Measurements from ENCODE around the gene RPS6KA3. TPM values are rescaled to one million over a fixed set of nuclear protein-coding genes. Genes with fewer than 3 reads are reported as not detected.
"Not testable (repeated sequence)": the region's sequence is repeated elsewhere in the genome, so short reads cannot be mapped to it uniquely, and the experiment has no call there.

RPS6KA3 gene
- total RNA-seq, 1 donor from 2014 or later: 34.8 TPM

DNA sequence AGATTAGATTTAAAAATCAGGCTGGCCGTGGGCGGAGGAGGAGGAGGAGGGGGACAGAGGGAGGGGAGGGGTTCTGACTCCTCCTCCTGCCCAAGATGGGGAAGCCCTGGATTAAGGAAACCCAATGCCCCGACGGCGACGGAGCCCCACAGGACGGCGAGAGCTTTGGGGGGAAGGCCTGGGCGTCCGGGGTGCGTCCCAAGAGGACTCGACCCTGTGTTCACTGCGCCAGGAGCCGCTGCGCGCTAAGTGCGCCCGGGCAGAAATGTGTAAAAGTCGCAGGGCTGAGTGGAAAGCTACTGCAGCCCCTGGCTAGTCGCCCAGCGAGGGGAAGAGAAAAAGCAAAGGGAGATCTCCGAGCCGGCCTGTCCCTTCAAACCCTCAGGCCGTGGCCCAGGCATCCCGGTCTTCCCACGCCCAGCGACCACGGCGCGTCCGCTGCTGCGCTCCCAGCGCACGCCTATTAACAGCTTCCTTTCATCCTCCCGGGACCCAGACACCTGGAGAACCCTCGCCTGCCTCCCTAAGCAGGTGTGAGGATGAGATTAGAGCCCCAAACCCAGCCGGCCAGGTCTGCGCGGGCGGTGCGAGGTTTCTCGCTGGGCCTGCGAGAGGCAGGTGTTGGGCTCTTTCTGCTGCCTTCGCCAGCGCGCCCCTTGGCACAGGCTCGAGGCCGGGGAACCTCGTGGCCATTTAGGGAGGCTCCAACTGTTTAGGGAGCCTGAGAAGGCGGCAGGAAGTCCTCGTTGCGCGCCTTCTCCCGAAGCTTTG, 1.4 kb upstream of the RPS6KA3 start:
- ATAC-seq: peak; percentile 55
- peak; percentile 80 for DNase-seq (ENCODE audit: missing footprints)
- intact Hi-C loops (cut with DNase I): loop anchor here (5.0 kb wide), 2 partner anchors 51 to 126 kb away; partner anchors contain the start of gene EIF1AX

DNA sequence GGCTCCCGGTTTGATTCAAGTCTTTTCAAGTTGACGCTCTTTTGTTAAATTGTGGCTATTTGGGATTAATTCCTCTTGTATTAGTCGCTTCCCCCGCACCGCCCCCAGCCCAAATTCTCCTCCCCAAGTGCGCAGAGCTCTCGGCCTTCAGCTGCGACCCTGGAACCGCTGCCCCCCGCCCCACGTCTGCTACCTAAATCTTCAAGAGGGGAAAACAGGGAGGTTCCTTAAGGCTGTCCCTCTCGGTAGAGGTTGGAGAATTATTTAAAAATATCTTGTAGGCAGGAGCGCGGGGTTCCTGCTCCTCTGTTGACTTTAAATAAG, 860 bp upstream of the RPS6KA3 start:
- DNase-seq (ENCODE audit: missing footprints): peak; percentile 59
- intact Hi-C loops (cut with DNase I): loop anchor here (5.0 kb wide), 2 partner anchors 50 to 125 kb away; partner anchors contain the start of gene EIF1AX
- no peak for ATAC-seq

DNA sequence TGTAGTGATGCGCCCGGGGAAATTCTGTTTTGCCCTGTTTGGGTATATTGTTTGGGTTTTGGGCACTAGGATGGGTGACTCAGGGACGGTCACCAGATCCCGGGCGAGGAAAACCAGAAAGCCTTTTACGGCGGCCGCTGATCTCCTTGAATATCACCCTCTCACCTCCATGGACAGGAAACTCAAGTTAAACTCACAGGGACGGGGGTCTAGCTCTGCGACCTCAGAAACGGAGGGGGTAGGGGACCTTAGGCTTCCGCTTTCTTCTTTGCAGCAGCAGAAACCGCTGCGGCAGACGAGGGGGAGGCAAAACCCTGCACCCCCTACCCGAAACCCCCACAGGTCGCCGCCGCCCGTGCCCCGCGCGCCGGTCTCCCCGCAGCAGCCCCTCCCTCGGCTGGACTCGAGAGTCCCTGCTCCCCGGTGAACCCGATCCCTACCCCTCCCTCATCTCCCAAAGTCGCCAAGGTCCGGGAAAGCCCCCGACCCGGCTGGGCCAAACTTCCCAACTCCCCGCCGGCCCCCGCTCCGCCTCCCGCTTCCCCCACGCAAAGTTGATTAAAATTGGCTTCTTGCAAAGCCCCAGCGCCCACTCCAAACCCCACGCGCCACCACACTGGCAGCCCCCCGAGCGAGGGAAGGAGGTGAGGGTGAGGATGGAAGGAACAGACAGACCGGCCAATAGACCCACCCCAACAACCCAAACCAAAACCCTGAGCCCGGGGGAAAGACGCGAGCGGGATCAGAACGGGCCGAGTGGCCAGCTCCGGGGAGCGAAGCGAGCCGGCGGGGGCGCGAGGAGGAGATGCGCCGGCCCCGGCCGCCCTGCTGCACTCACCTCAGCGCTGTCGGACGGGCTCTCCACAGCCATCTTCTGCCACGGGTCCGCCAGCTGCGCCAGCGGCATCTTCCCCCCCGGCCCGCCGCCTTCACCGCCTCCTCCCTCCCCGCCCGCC, 705 bp downstream of the RPS6KA3 start:
- DNase-seq (ENCODE audit: missing footprints): peak; percentile 51
- intact Hi-C loops (cut with DNase I): loop anchor here (2.0 to 5.0 kb wide), 3 partner anchors 49 to 124 kb away; partner anchors contain the start of gene EIF1AX
- no peak for ATAC-seq

DNA sequence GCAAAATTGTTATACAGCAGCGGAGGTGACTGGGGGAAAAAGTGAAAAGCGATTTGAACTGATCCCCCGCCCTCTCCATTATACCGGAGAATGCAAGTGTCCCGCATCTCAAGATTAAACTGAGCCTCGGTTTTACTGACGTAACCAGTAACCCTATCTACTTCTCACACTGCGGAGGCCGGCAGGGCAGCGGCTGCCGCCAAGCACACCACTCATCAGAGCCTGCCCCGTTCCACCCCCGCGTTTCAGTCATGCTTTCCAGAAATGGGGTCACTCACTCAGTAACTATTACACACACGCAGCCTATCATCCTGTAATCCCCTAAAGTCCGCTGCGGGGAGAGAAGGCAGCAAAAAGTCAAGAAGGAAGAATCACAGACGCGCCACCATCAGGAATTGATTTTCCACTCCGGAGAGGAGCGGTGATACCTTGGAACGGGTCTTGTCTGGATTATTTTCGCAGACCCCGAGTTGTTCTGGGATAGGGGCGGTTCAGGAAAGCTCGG, 1.4 kb downstream of the RPS6KA3 start:
- peak; percentile 49 for ATAC-seq
- intact Hi-C loops (cut with DNase I): loop anchor here (2.0 to 5.0 kb wide), 3 partner anchors 48 to 123 kb away; partner anchors contain the start of gene EIF1AX

DNA sequence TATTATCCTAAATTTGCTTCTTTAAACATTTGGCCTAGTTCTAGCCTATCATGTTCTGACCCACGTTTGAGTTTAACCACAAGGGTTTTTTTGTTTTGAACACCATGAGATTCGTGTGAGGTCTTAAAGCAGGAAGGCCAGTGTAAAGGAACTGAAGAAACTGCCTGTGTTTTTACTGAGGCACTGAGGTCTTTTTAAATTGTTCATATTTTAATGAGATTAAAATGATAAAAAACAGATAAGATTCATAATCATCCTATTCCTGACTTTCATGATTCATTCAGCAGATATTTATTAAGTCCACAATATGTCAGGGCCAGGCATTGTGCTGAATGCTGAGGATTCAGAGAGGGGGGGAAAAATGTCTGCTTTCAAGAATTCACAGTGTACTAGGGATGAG, 3.2 kb downstream of the RPS6KA3 start:
- DNase-seq (ENCODE audit: missing footprints): no peak
- intact Hi-C loops (cut with DNase I): no loop called here
- ATAC-seq: no peak

More for the DNA sequence above, 1.4 kb downstream of the RPS6KA3 start:
- peak; percentile 76 for DNase-seq (ENCODE audit: missing footprints)

DNA sequence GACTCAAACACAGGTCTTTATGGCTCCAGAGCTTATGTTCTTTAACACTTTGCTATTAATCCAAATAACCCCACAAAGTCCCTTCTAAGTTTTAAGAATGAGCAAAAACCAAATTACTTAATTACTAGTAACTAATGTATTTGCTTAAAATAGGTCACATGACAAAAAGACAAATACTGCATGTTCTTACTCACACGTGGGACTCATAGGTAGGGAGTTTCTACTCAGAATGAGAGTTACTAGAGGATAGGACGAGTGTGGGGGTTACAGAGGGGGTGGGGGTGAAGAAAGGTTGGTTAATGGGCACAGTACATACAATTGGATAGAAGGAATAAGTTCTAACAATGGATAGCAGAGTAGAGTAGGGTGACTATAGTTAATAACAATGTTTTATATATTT, 5.8 kb downstream of the RPS6KA3 start:
- intact Hi-C loops (cut with DNase I): no loop called here
- ATAC-seq (no peak), DNase-seq (ENCODE audit: missing footprints) (no peak)

DNA sequence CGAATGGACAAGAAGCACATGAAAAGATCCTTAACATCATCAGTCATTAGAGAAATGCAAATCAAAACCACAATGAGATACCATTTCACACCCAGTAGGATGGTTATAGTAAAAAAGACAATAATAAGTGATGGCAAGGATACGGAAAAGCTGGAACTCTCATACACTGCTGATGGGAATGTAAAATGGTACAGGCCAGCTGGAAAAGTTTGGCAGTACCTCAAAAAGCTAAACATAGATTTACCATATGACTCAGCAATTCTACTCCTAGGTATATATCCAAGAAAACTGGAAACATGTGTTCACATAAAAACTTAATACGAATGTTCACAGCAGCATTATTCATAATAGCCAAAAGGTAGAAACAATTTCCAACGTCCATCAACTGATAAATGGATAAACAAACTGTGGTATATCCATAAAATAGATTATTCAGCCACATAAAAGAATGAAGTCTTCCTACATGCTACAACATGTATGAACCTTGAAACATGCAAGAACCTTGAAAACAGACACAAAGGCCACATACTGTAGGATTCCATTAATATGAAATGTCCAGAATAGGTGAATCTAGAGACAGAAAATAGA, 11.9 kb downstream of the RPS6KA3 start:
- no peak for ATAC-seq
- DNase-seq (ENCODE audit: missing footprints): no peak

DNA sequence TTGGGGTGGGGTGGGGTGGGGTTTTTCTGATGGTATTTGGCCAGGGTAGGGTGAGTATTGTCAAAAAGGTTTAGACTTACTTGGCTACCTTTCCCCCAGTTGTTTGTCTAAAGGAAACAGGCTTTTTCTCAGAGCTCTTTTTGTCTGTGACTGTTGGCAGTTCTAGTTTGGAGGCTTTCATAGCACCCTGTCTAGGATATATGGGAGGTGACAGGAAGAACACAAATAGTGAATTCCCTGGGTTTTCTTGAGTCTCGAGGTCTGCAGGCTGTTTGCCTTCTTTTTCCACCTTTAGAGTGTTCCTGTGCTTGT, 13.5 kb downstream of the RPS6KA3 start:
- no peak for DNase-seq (ENCODE audit: missing footprints)
- intact Hi-C loops (cut with DNase I): loop anchor here (5.0 kb wide), 1 partner anchor 189 kb away; no protein-coding TSS in a partner anchor

More for the DNA sequence above, 11.9 kb downstream of the RPS6KA3 start:
- intact Hi-C loops (cut with DNase I): loop anchor here (5.0 kb wide), 1 partner anchor 187 kb away; no protein-coding TSS in a partner anchor

DNA sequence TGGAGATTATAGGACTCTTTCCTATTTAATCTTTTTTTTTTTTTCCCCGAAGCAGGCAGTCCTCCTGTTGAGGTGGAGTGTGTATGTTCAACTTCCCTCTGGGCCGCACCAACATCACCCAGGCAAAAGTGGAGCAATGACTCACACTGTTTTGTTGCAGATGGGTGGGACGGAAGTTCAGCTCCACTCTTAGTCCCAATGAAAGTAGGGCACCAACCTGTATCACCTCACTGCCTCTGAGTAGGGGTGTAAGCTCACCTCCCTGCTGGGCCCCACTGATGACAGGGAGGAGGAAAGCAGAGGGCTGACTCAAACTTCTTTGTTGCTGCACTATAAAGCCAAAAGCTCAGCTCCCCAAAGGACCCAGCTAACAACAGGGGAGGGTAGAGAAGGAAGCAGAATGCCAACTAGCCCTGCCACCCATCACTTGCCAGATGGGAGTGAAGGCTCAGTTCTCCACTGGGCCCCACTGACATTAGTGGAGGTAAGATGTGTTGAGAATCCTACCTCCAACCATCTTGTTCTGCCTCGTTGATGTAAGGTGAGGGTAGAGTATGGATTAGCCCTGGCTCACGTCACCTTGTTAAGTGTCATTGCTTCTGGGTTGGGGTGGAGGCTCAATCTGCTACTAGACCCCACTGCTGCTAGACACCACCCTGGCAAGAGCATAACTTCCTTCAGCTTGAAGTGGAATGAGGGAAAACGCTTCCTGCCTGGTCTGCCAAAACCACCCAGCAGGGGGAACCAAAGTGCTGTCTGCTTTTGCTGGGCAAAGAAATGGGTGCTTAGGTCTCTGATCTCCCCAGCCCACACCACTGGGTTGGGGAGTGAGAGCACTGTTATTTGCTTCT, 14.1 kb downstream of the RPS6KA3 start:
- ATAC-seq: no peak
- intact Hi-C loops (cut with DNase I): loop anchor here (5.0 kb wide), 1 partner anchor 190 kb away; no protein-coding TSS in a partner anchor
- DNase-seq (ENCODE audit: missing footprints): peak; percentile 9

More for the DNA sequence above, 13.5 kb downstream of the RPS6KA3 start:
- ATAC-seq: no peak

DNA sequence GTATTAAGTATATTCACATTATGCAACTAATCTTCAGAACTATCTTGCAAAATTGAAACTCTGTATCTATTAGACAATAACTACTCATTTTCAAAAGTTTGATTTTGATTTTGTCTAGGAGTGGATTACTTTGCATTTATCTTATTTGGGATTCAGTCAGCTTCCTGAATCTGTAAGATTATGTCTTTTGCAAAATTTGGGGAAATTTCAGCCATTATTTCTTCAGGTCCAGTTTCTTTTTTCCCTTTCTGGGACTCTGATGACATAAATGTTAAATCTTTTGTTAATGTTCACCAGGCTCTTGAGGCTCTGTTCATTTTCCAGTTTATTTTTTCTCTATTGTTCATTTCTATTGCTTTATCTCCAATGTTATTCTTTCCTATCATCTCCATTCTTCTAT, 15.0 kb downstream of the RPS6KA3 start:
- intact Hi-C loops (cut with DNase I): loop anchor here (5.0 kb wide), 1 partner anchor 191 kb away; no protein-coding TSS in a partner anchor
- ATAC-seq (no peak), DNase-seq (ENCODE audit: missing footprints) (no peak)

DNA sequence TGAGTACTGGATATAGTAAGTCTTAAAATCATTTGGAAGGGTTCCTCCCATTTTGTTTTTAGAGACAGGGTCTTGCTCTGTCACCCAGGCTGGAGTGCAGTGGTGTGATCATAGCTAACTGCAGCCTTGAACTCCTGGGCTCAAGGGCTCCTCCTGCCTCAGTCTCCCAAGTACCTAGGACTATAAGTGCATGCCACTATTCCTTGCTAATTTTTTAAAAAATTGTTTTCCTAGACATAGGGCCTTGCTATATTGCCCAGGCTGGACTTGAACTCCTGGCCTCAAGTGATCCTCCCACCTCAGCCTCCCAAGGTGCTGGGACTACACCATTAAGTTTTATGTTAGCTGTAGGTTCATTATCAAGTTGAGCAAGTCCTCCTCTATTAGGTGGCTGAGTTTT, 16.6 kb downstream of the RPS6KA3 start:
- intact Hi-C loops (cut with DNase I): loop anchor here (5.0 kb wide), 1 partner anchor 192 kb away; no protein-coding TSS in a partner anchor
- not testable (repeated sequence) for DNase-seq (ENCODE audit: missing footprints); ATAC-seq

DNA sequence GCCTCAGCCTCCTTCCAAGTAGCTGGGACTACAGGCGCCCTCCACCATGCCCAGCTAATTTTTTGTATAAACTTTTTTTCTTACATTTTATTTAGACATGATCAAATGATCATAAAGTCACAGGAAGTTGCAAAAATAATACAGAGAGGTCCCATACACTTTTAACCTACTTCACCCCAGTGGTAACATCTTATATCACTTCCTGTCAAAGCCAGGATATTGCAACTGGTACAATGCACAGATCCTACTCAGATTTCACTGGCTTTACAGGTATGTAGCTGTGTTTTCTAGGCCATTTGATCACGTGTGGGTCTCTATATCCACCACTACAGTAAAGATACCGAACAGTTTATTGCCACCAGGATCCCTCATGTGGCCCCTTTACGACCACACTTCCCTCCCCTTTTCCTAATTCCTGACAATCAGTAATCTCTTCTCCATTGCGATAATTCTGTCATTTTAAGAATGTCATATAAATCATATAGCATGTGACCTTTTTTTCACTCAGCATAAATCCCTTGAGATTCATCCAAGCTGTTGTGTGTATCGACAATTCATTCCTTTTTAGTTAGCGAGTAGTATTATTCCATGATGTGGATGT, 18.0 kb downstream of the RPS6KA3 start:
- intact Hi-C loops (cut with DNase I): no loop called here
- DNase-seq (ENCODE audit: missing footprints) (no peak), ATAC-seq (no peak)

DNA sequence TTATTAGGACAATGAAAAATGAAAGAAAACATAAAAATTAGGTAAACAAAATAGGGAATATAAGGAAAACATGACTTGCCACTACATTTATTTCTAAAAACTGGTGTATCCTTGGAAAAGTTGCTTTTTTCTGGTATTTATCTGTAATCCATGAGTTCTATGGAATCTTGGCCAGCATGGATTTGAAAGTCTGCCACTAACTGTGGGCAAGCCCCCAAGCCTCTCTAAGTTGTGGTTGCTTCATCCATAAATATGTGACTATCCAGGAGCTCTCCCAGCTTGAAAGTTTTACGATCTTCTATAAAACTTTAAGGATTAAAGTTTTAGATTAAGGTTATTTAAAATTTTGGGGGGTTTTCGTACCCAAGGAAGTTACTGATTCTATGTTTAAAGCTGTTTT, 21.8 kb downstream of the RPS6KA3 start:
- ATAC-seq (no peak), DNase-seq (ENCODE audit: missing footprints) (peak; percentile 15)
- intact Hi-C loops (cut with DNase I): no loop called here

DNA sequence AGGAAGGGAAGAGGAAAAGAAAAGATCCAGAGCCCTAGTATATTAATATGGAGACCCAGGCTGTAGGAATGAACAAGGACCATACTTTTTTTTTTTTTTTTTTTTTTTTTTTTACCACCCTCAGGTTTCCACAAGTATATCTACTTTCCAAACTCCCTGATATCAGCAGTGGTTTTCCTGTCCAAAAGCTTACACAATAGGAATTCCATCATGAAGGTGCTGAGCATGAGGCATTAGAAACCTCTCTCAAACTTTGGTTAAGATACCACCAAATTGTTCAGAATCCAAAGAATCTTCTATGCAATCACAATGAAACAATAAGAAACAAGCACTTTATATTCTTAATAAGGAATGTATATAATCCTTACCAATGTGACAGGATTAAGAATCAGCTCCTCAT, 26.5 kb downstream of the RPS6KA3 start:
- DNase-seq (ENCODE audit: missing footprints) (no peak), ATAC-seq (no peak)
- intact Hi-C loops (cut with DNase I): no loop called here

DNA sequence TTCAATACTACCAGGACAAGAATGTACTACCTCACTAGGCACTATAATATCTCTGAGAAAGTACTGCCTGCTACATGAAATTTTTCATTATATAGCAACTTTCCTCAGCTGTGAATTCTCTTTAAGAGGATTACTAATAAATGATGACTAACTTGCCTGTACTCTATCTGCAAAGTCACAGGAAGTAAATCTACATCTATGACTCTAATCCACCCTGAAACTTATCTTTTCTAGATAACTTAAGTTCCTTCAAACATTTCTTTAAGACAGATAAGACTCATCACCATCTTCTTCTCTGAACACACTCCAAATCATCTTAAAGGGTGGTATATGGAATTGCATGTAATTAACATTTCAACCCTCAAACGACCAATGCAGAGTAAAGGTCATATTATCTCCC, 28.8 kb downstream of the RPS6KA3 start:
- intact Hi-C loops (cut with DNase I): no loop called here
- ATAC-seq: no peak

DNA sequence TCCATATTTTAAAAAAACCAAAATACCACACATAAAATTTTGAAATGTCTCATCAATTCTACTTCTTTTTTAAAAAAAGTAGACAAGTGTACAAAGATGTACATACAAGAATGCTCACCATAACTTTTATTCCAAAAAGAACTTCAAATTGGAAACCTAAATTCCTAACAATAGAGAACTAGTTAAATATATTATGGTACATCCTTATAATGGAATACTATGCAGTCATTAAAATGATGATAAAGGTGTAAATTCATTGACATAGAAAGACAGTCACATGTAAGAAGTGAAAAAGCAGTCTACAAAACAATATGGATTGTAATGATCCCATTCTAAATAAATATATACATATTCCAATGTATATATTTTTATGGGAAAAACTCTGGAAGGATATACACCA, 31.0 kb downstream of the RPS6KA3 start:
- intact Hi-C loops (cut with DNase I): no loop called here
- ATAC-seq (no peak), DNase-seq (ENCODE audit: missing footprints) (no peak)

More for the DNA sequence above, 28.8 kb downstream of the RPS6KA3 start:
- no peak for DNase-seq (ENCODE audit: missing footprints)

DNA sequence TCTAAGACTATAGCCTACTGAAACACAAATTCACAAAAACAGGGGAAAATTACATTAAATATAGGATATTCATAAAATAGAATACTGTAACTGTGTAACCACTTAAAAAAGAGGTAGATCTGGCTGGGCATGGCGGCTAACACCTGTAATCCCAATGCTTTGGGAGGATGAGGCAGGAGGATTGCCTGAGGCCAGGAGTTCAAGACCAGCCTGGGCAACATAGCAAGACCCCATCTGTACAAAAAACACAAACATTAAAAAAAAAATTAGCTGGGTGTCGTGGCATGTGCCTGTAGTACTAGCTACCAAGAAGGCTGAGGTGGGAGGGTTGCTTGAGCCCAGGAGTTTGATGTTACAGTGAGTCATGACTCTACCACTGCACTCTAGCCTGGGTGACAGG, 33.4 kb downstream of the RPS6KA3 start:
- ATAC-seq (no peak), DNase-seq (ENCODE audit: missing footprints) (no peak)
- intact Hi-C loops (cut with DNase I): no loop called here

DNA sequence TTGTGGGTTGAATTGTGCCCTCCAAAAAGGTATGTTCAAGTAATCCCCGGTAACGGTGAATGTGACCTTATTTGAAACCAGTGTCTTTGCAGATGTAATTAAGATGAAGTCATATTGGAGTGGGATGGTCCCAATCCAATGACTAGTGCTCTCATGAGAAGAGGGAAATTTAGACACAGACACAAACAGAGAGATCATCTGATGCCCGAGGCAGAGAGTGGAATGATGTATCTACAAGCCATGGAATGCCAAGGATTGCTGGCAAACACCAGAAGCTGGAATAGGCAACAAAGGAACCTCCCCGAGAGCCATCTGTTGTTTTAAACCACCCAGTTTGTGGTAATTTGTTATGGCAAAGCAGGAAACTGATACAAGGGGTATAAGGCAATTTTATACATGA, 35.1 kb downstream of the RPS6KA3 start:
- DNase-seq (ENCODE audit: missing footprints): no peak
- ATAC-seq: no peak
- intact Hi-C loops (cut with DNase I): no loop called here
